GM12864 (cell line): Measurements from ENCODE around the gene WDR18.
A peak's percentile ranks its signal among the peaks of the same experiment; 100 is the strongest.

Source experiments
- DNase-seq: peaks from one replicate; pipeline ENCODE4 v3.0.0-alpha.2; 2011; ENCODE audit warnings: low read depth
- H3K4me3 ChIP-seq: 2 replicates; pipeline ENCODE4 v1.5.1; 2011; ENCODE audit warnings: mild to moderate bottlenecking, low read depth, low read length, control low read depth
- TF ChIP-seq, protein P1 (sequence below): IDR thresholded peaks from 2 replicates; pipeline ENCODE4 v1.5.1; 2011; ENCODE audit warnings: low read depth, mild to moderate bottlenecking, moderate library complexity, low read length, control low read depth, inconsistent platforms; ENCODE audit errors: missing control alignments

The WDR18 gene

DNA sequence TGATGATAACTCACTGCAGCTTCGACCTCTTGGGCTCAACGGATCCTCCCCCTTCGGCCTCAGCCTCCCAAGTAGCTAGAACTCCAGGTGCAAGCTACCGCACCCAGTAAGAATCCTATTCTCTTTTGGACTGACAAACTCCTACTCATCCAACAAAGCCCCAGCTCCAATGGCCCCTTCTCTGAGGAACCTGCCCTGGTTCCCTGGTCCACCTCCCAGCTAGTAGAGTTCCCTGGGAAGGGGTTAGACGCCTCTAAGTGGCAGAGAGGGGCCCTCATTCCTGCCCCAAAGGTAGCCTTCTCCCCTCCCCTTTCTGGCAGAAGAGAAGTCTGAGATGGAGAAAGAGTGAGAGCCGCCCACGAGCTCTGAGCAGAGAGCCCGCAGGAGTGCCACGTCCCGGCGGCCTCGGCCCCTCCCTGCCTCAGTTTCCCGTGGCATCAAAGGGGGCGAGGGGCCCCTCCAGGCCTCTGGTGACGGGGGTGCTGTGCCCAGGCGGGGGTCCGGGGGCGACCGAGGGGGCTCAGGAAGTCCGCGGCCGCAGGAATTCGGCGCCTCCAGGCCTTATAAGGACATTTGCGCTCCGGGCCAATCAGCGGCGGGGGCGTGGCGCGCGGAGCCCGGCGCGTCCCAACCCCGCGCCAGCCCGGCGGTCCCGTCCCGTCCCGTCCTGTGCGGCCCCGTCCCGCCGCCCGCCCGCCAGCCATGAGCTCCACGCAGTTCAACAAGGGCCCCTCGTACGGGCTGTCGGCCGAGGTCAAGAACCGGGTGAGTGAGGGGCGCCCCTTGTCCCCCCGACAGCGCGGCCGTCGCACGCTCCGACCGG lies 42.0 kb downstream of the WDR18 start, which contains the start of gene CNN2:
Gene CNN2 (plus strand): TSS at position 649 of the 823 bp plus-strand sequence. CDS start 54 bp downstream, at position 703.
- DNase-seq = no peak
- H3K4me3 ChIP-seq = peak within 1 kb of the TSS; percentile 77
- TF ChIP-seq, protein P1, sequence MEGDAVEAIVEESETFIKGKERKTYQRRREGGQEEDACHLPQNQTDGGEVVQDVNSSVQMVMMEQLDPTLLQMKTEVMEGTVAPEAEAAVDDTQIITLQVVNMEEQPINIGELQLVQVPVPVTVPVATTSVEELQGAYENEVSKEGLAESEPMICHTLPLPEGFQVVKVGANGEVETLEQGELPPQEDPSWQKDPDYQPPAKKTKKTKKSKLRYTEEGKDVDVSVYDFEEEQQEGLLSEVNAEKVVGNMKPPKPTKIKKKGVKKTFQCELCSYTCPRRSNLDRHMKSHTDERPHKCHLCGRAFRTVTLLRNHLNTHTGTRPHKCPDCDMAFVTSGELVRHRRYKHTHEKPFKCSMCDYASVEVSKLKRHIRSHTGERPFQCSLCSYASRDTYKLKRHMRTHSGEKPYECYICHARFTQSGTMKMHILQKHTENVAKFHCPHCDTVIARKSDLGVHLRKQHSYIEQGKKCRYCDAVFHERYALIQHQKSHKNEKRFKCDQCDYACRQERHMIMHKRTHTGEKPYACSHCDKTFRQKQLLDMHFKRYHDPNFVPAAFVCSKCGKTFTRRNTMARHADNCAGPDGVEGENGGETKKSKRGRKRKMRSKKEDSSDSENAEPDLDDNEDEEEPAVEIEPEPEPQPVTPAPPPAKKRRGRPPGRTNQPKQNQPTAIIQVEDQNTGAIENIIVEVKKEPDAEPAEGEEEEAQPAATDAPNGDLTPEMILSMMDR = no peak

DNA sequence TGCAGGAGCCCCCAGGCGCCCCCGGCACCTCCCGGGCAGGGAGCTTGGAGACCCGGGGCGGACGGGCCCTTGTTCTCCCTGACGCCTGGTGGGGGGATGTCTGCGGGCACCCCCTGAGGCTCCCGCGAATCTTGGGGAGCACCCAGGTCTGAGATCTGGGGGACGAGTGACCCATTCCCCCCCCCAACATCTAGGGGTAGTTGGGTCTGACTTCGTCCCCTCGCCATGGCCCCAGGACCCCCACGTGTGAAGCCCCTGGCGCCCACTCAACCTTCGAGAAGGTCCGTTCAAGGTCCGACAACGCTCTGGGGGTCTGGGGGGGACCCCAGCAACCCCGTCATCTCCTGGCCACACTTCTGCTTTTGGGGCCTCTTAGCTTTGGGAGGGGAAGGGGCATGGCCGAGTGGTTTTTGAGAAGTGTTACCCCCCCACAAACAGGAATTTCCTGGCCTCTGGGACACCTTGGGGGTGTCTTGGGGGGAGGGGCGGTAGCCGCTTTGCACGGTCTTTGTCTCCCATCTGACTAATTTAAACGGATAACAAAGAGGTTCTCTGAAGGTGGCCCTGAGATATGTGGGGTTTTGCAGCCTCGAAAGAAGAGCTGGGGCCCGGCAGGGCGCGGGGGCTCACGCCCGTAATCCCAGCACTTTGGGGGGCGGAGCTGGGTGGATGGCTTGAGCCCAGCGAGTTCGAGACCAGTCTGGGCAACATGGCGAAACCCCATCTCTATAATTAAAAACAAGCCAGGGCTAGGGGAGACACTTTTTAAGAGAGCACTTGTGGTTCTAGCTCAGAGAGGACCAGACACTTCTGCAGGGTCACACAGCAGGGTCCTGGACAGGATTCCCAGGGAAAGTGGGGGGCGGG lies 42.9 kb downstream of the WDR18 start:
- TF ChIP-seq, protein P1 = no peak
- no peak for DNase-seq
- peak overlapping the region; percentile 77 for H3K4me3 ChIP-seq

DNA sequence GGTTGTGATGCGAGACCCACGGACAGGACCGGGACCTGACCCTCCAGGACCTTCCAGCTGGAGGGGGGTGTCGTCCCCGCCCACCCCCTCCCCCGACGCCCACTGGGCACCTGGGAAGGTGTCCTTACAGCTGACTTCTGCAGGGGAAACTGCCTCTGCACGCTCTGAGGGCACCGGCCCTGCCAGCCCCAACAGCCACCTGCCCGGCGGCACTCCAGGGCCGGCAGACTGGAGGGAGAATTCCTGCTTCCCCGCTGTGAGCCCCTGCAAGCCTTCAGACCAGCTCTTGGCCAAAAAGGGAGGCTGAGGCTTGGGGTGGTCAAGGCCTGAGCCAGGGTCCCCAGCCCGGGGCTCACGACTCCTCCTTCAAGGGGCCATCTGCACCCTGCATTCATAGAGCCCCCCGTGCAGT lies 43.5 kb downstream of the WDR18 start:
- TF ChIP-seq, protein P1 = no peak
- peak overlapping the region; percentile 77 for H3K4me3 ChIP-seq
- no peak for DNase-seq

DNA sequence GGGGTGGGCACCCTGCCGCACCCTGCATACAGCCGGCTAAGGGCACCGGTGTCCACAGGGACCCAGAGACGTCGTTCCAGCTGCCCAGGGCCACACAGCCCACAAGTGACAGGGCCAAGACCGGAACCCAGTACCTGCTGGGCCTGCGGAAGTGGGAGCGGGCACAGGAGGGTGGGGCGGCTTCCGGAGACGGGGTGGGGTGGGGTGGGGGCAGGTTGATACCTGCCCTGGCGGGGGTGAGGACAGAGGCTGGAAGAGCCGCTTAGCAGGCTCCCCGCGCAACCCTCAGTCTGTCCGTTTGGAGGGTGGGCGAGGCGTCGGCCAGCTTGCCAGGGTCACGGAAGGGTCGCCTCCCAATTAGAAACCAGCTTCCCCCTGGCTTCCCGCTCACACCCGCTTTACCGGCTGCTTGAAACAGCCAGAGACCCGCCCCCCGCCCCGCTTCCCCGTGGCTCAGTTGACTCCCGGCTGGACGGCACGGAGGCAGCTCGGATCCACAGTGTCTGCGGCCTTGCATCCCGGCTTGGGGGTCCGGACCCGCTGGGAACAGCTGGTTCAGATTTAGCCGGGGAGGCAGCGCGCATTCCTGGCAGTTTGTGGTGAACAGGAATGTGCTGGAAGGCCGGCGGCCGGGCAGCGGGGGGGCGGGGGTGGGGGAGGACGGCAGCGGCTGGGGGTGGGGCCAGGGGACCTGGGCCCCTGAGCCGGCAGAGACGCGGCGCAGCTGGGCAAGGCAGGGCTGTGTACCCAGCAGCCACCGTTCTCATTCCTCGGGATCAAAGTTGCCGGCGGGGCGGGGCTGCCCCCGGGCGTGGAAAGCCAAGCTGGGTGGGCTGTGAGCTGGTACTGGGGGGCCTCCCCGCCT lies 44.1 kb downstream of the WDR18 start:
- TF ChIP-seq, protein P1 = no peak
- DNase-seq = no peak
- peak overlapping the region; percentile 77 for H3K4me3 ChIP-seq

DNA sequence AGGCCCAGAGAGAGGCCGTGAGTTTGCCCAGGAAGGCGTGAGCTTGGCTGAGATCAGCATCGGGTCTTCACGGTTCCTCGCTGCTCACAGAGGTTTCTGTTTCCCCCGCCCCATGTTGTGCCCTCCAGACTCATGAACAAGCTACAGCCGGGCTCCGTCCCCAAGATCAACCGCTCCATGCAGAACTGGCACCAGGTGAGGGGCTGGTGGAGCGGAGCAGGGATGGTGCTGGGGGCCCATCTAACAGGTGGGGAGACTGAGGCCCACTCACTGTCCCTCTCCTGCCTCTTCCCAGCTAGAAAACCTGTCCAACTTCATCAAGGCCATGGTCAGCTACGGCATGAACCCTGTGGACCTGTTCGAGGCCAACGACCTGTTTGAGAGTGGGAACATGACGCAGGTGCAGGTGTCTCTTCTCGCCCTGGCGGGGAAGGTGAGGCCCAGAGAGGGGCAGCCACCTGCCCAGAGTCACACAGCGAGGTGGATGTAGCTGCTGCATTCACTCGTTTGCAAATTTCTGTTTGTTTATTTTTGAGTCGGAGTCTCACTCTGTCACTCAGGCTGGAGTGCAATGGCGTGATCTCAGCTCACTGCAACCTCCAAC lies 48.2 kb downstream of the WDR18 start:
- no peak for DNase-seq
- H3K4me3 ChIP-seq = no peak overlapping the region
- TF ChIP-seq, protein P1 = no peak
